IPS-15b (cell line): ENCODE data around the gene HIGD1B.
A peak's percentile ranks its signal among the peaks of the same experiment; 100 is the strongest.

Source experiments
- H3K27me3 ChIP-seq: one replicate; pipeline ENCODE4 v1.6.1; 2013; ENCODE audit warnings: low read length; ENCODE audit not compliant: control insufficient read depth, insufficient read depth
- H3K36me3 ChIP-seq: one replicate; pipeline ENCODE4 v1.6.1; 2013; ENCODE audit warnings: low read length; ENCODE audit not compliant: control insufficient read depth, insufficient read depth
- H3K4me1 ChIP-seq: one replicate; pipeline ENCODE4 v1.6.1; 2013; ENCODE audit warnings: mild to moderate bottlenecking, low read length; ENCODE audit not compliant: control insufficient read depth, insufficient read depth
- H3K4me3 ChIP-seq: one replicate; pipeline ENCODE4 v1.5.1; 2013; ENCODE audit warnings: low read depth, low read length
- H3K9ac ChIP-seq: one replicate; pipeline ENCODE4 v1.6.1; 2013; ENCODE audit warnings: low read depth, mild to moderate bottlenecking, low read length
- H3K9me3 ChIP-seq: one replicate; pipeline ENCODE4 v1.6.1; 2013; ENCODE audit warnings: mild to moderate bottlenecking, low read length; ENCODE audit not compliant: control insufficient read depth, insufficient read depth

Gene HIGD1B

GRCh38 chr17:44887016-44887415 is 39.3 kb downstream of the HIGD1B start:
- Histone ChIP-seq H3K9ac (no peak overlapping the region), H3K36me3 (peaks cover 26% of the 10 kb centered on the region)

GRCh38 chr17:44887971-44888954 is 40.6 kb downstream of the HIGD1B start:
- Histone ChIP-seq H3K4me1 (no peaks in the 10 kb centered on the region), H3K4me3 (no peak overlapping the region), H3K9me3 (no peaks in the 10 kb centered on the region), H3K9ac (no peak overlapping the region), H3K27me3 (no peaks in the 10 kb centered on the region), H3K36me3 (peaks cover 24% of the 10 kb centered on the region)

More at GRCh38 chr17:44887016-44887415, 39.3 kb downstream of the HIGD1B start:
- Histone ChIP-seq H3K27me3 (no peaks in the 10 kb centered on the region), H3K9me3 (no peaks in the 10 kb centered on the region), H3K4me1 (no peaks in the 10 kb centered on the region), H3K4me3 (no peak overlapping the region)

GRCh38 chr17:44889003-44889402 is 41.3 kb downstream of the HIGD1B start:
- no peak overlapping the region for H3K9ac ChIP-seq
- H3K9me3 ChIP-seq, result no peaks in the 10 kb centered on the region
- H3K27me3 ChIP-seq, result no peaks in the 10 kb centered on the region
- H3K4me1 ChIP-seq, result no peaks in the 10 kb centered on the region
- H3K4me3 ChIP-seq, result no peak overlapping the region
- H3K36me3 ChIP-seq, result peaks cover 22% of the 10 kb centered on the region

- no peaks in the 10 kb centered on the region for H3K4me1 ChIP-seq
- no peaks in the 10 kb centered on the region for H3K27me3 ChIP-seq
- H3K9me3 ChIP-seq, result no peaks in the 10 kb centered on the region
- peaks cover 17% of the 10 kb centered on the region for H3K36me3 ChIP-seq
- H3K4me3 ChIP-seq, result no peak overlapping the region
- no peak overlapping the region for H3K9ac ChIP-seq
Measured at GRCh38 chr17:44892250-44892649, 44.6 kb downstream of the HIGD1B start.

DNA sequence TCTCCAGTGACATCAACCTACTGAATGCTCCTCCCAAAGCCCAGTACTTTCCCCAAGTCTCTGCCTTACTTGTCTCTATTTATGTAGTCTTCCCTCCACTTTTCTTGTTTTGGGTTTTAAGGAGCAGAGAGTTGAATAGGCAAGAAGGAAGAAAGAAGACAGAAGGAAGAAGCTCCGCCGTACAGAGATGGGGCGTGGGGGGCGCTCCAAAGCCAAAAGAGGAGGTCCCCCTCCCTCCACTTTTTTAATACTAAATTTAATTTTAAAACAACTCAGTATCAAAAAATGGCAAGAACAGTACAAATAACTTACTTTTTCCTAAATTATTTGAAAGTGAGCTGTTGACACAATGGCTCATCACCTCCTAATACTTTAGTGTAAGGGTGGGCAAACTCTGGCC is 47.0 kb downstream of the HIGD1B start:
- Histone ChIP-seq H3K9me3 (no peaks in the 10 kb centered on the region), H3K27me3 (no peaks in the 10 kb centered on the region), H3K9ac (no peak overlapping the region), H3K4me1 (no peaks in the 10 kb centered on the region), H3K36me3 (peaks cover 11% of the 10 kb centered on the region), H3K4me3 (no peak overlapping the region)

DNA sequence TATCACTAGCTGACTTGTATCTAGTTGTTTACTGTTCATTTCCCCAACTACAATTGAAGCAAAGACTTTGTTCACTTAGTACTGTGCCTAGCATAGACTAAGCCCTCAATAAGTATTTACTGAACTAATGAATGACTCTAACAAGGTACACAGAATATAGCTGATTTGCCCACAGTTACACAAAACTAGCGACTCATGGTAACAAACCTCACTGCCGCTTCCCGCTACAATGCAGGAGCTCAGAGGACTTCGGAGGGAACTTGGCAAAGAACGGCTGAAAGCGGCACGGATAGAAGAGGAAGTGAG is 51.0 kb downstream of the HIGD1B start:
- peak overlapping the region; percentile 98 for H3K4me3 ChIP-seq
- peaks cover 3% of the 10 kb centered on the region for H3K36me3 ChIP-seq
- H3K9ac ChIP-seq, result peak overlapping the region; percentile 84

DNA sequence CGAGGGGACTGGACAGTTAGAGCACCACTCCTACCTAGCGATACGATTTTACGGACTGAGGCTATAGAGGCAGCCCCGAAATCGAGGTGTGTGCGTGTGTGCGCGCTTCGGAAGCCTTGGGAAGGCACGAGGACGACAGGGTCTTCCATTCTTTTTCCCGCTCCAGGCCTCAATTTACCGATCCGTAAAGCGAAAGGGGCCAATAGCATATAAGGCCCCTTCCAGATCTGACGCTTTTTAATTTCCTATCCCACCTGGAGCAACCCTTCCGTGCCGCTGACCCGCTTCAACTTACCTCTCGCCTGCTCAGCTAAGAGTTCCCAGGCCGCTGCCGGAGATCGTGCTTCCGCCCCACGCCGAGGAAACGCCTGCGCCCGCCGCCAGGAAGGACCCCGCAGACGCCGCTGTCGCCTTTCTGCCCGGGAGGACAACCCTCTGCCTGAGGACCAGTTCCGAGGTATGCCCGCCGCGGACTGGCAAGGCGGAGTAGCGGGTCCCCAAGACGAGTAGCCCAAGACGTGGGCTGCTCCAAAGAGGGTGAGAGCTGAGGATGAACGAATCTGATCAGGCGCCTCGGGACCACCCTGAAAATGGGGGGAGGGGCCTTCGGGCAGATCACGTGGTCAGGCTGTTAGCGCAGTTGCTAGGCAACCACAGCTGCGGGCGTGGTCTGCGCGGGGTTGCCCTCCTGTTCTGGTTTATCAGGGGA is 51.5 kb downstream of the HIGD1B start, which contains the start of gene EFTUD2:
EFTUD2 (minus strand) TSS at position 372 of the 709 bp plus-strand sequence. CDS start 4,924 bp downstream, outside the sequence.
- no peaks in the 10 kb centered on the region for H3K4me1 ChIP-seq
- peak within 1 kb of the TSS; percentile 98 for H3K4me3 ChIP-seq
- peak within 1 kb of the TSS; percentile 84 for H3K9ac ChIP-seq
- peaks cover 3% of the 10 kb centered on the region for H3K36me3 ChIP-seq
- no peaks in the 10 kb centered on the region for H3K9me3 ChIP-seq
- no peaks in the 10 kb centered on the region for H3K27me3 ChIP-seq

More for the DNA sequence above, 51.0 kb downstream of the HIGD1B start:
- no peaks in the 10 kb centered on the region for H3K27me3 ChIP-seq
- no peaks in the 10 kb centered on the region for H3K9me3 ChIP-seq
- no peaks in the 10 kb centered on the region for H3K4me1 ChIP-seq
